DND-41 (cell line): Measurements from ENCODE around the gene BUD13.

ENCODE experiments used
- ATAC-seq: fragments of 200-7000 bp; cut with Tn5 transposase; 3 replicates; pipeline ENCODE4 v1.9.1; 2021; ENCODE audit warnings: low read depth; ENCODE audit not compliant: insufficient read depth
- DNase-seq: peaks from one replicate; pipeline ENCODE4 v3.0.0-alpha.2; 2020
- H2AFZ ChIP-seq: 2 replicates; pipeline ENCODE4 v1.6.0; 2012; ENCODE audit warnings: low read depth, low read length
- H3K27ac ChIP-seq: 2 replicates; pipeline ENCODE4 v1.5.1; 2012; ENCODE audit warnings: low read length, inconsistent platforms
- H3K27me3 ChIP-seq: fragments of 200-600 bp; sonication (generic); 2 replicates; pipeline ENCODE4 v1.6.0; 2012; ENCODE audit warnings: low read length, mild to moderate bottlenecking, inconsistent platforms; ENCODE audit not compliant: insufficient read depth, poor library complexity
- H3K36me3 ChIP-seq: 2 replicates; pipeline ENCODE4 v1.5.1; 2012; ENCODE audit warnings: low read length, inconsistent platforms; ENCODE audit not compliant: insufficient read depth
- H3K4me1 ChIP-seq: 2 replicates; pipeline ENCODE4 v1.5.1; 2012; ENCODE audit warnings: mild to moderate bottlenecking, low read length; ENCODE audit not compliant: insufficient read depth
- H3K4me2 ChIP-seq: 2 replicates; pipeline ENCODE4 v1.6.0; 2012; ENCODE audit warnings: mild to moderate bottlenecking, moderate library complexity, low read length, inconsistent platforms; ENCODE audit not compliant: insufficient read depth
- H3K4me3 ChIP-seq, 2 experiments: fragments of 200-600 bp in 1 of 2; shearing (Covaris generic) in 1 of 2; 2 replicates each; pipeline ENCODE4 v1.5.1; 2012 to 2016; ENCODE audit warnings: inconsistent platforms in 2 of 2, low read length in 2 of 2, mild to moderate bottlenecking in 2 of 2, low read depth in 1 of 2, moderate library complexity in 1 of 2
- H3K79me2 ChIP-seq: 2 replicates; pipeline ENCODE4 v1.6.0; 2012; ENCODE audit warnings: low read length, inconsistent platforms; ENCODE audit not compliant: insufficient read depth
- H3K9ac ChIP-seq: 2 replicates; pipeline ENCODE4 v1.6.0; 2012; ENCODE audit warnings: low read depth, mild to moderate bottlenecking, inconsistent platforms, low read length, moderate library complexity
- H3K9me3 ChIP-seq: 2 replicates; pipeline ENCODE4 v1.5.1; 2012; ENCODE audit warnings: low read length, moderate library complexity, mild to moderate bottlenecking, inconsistent platforms; ENCODE audit not compliant: insufficient read depth, severe bottlenecking
- H4K20me1 ChIP-seq: 2 replicates; pipeline ENCODE4 v1.6.0; 2012; ENCODE audit warnings: low read length; ENCODE audit not compliant: insufficient read depth
- EZH2 ChIP-seq: IDR thresholded peaks from 3 replicates; pipeline ENCODE4 v1.6.1; 2012; ENCODE audit warnings: borderline replicate concordance, low read depth, mild to moderate bottlenecking, moderate library complexity, low read length, inconsistent platforms; ENCODE audit not compliant: severe bottlenecking
- TF ChIP-seq, protein P1 (sequence below): IDR thresholded peaks from 2 replicates; pipeline ENCODE4 v1.5.1; 2012; ENCODE audit warnings: borderline replicate concordance, low read length, moderate library complexity, mild to moderate bottlenecking; ENCODE audit not compliant: poor library complexity, severe bottlenecking; ENCODE audit errors: extremely low read depth

Gene BUD13

GRCh38 chr11:116729501-116730240 is 43.1 kb downstream of the BUD13 start:
- H3K9me3 ChIP-seq: no peaks in the 10 kb centered on the region
- H3K4me3 ChIP-seq: no peak overlapping the region
- H3K4me1 ChIP-seq: no peaks in the 10 kb centered on the region
- H3K4me2 ChIP-seq: no peak overlapping the region
- DNase-seq: no peak
- H3K27me3 ChIP-seq: peaks cover 24% of the 10 kb centered on the region
- H4K20me1 ChIP-seq: no peaks in the 10 kb centered on the region
- H3K27ac ChIP-seq: no peak overlapping the region
- no peak overlapping the region for H3K9ac ChIP-seq
- H2AFZ ChIP-seq: no peak overlapping the region
- TF ChIP-seq EZH2: no peak
- TF ChIP-seq, protein P1, sequence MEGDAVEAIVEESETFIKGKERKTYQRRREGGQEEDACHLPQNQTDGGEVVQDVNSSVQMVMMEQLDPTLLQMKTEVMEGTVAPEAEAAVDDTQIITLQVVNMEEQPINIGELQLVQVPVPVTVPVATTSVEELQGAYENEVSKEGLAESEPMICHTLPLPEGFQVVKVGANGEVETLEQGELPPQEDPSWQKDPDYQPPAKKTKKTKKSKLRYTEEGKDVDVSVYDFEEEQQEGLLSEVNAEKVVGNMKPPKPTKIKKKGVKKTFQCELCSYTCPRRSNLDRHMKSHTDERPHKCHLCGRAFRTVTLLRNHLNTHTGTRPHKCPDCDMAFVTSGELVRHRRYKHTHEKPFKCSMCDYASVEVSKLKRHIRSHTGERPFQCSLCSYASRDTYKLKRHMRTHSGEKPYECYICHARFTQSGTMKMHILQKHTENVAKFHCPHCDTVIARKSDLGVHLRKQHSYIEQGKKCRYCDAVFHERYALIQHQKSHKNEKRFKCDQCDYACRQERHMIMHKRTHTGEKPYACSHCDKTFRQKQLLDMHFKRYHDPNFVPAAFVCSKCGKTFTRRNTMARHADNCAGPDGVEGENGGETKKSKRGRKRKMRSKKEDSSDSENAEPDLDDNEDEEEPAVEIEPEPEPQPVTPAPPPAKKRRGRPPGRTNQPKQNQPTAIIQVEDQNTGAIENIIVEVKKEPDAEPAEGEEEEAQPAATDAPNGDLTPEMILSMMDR: no peak
- ATAC-seq: no peak
- no peaks in the 10 kb centered on the region for H3K36me3 ChIP-seq
- no peaks in the 10 kb centered on the region for H3K79me2 ChIP-seq

- H3K36me3 ChIP-seq: no peaks in the 10 kb centered on the region
- H3K4me2 ChIP-seq: no peak overlapping the region
- DNase-seq (no peak), ATAC-seq (no peak)
- no peak overlapping the region for H2AFZ ChIP-seq
- H3K27ac ChIP-seq: no peak overlapping the region
- TF ChIP-seq, protein P1: no peak
- no peak for TF ChIP-seq EZH2
- H3K9ac ChIP-seq: no peak overlapping the region
- H3K79me2 ChIP-seq: no peaks in the 10 kb centered on the region
- no peak overlapping the region for H3K4me3 ChIP-seq
- H4K20me1 ChIP-seq: no peaks in the 10 kb centered on the region
- no peaks in the 10 kb centered on the region for H3K4me1 ChIP-seq
- H3K27me3 ChIP-seq: peaks cover 37% of the 10 kb centered on the region
- no peaks in the 10 kb centered on the region for H3K9me3 ChIP-seq
Measured at GRCh38 chr11:116727990-116728389, 44.8 kb downstream of the BUD13 start.

GRCh38 chr11:116725434-116726221 is 47.2 kb downstream of the BUD13 start:
- TF ChIP-seq, protein P1: no peak
- TF ChIP-seq EZH2: no peak
- Histone ChIP-seq H3K4me2 (no peak overlapping the region), H2AFZ (no peak overlapping the region), H3K9ac (no peak overlapping the region), H3K36me3 (no peaks in the 10 kb centered on the region), H3K27me3 (peaks cover 47% of the 10 kb centered on the region), H4K20me1 (no peaks in the 10 kb centered on the region), H3K79me2 (no peaks in the 10 kb centered on the region), H3K9me3 (no peaks in the 10 kb centered on the region), H3K4me1 (no peaks in the 10 kb centered on the region), H3K4me3 (no peak overlapping the region), H3K27ac (no peak overlapping the region)
- ATAC-seq: no peak
- DNase-seq: no peak
